Mammary epithelial cell (primary cell): ENCODE data around the gene ATP2C2.

Experiments used
- EZH2 ChIP-seq: IDR thresholded peaks from 2 replicates; pipeline ENCODE4 v1.6.1; 2012; ENCODE audit warnings: low read length, inconsistent platforms, borderline replicate concordance
- TF ChIP-seq, protein P1 (sequence below), 2 donors: IDR thresholded peaks in 1 of 2; conservative IDR thresholded peaks in 1 of 2; 2 replicates each; pipeline ENCODE4 v1.5.1; 2011 to 2012; ENCODE audit warnings: inconsistent platforms in 2 of 2, low read length in 2 of 2, mild to moderate bottlenecking in 2 of 2, control low read depth in 1 of 2, low read depth in 1 of 2; ENCODE audit not compliant: insufficient read depth in 1 of 2; ENCODE audit errors: extremely low read depth in 1 of 2

- TF ChIP-seq, protein P1, sequence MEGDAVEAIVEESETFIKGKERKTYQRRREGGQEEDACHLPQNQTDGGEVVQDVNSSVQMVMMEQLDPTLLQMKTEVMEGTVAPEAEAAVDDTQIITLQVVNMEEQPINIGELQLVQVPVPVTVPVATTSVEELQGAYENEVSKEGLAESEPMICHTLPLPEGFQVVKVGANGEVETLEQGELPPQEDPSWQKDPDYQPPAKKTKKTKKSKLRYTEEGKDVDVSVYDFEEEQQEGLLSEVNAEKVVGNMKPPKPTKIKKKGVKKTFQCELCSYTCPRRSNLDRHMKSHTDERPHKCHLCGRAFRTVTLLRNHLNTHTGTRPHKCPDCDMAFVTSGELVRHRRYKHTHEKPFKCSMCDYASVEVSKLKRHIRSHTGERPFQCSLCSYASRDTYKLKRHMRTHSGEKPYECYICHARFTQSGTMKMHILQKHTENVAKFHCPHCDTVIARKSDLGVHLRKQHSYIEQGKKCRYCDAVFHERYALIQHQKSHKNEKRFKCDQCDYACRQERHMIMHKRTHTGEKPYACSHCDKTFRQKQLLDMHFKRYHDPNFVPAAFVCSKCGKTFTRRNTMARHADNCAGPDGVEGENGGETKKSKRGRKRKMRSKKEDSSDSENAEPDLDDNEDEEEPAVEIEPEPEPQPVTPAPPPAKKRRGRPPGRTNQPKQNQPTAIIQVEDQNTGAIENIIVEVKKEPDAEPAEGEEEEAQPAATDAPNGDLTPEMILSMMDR (conservative IDR thresholded peaks at IDR 0.05 in 1 of 2, IDR thresholded peaks at IDR 0.05 in 1 of 2; ENCODE audit: extremely low read depth in 1 of 2, insufficient read depth in 1 of 2, low read depth in 1 of 2, low read length in 2 of 2), result no peak
- TF ChIP-seq EZH2, result no peak
Measured at GRCh38 chr16:84350685-84351400, 17.5 kb upstream of the ATP2C2 start.
